Measurements from ENCODE around the gene HPS1. TPM values are rescaled to one million over a fixed set of nuclear protein-coding genes. Genes with fewer than 3 reads are reported as not detected.
A peak's percentile ranks its signal among the peaks of the same experiment; 100 is the strongest.

Gene HPS1
- total RNA-seq, 1 experiment from 2014 or later, result 19.1 TPM

GRCh38 chr10:98402931-98403718 is 43.6 kb downstream of the HPS1 start:
- H3K4me3 ChIP-seq (ENCODE audit: low read length), result peak overlapping the region; percentile 50; the same call in 1 of the 2 replicates
- no TSS peak for BruUV-seq (replicated peaks)
- intact Hi-C loops (cut with micrococcal nuclease), result loop anchor here (5.0 to 10.0 kb wide), 2 partner anchors 71 to 138 kb away; partner anchors contain the start of gene LOXL4
- no peaks in the 10 kb centered on the region for H3K9me2 ChIP-seq (replicated peaks; ENCODE audit: low read length)
- POLR2A ChIA-PET (ENCODE audit: unreplicated experiment), result no interaction called here
- TF ChIP-seq CTCF (conservative IDR thresholded peaks at IDR 0.05; ENCODE audit: low read depth, low read length) (no peak), EZH2phosphoT487 (IDR thresholded peaks at IDR 0.05; ENCODE audit: borderline replicate concordance, low read length) (no peak), EZH2 (IDR thresholded peaks at IDR 0.05; ENCODE audit: low read length, unreplicated experiment) (no peak)
- ATAC-seq (no peak), DNase-seq (no peak)
- H3F3A ChIP-seq (ENCODE audit: low read length, unreplicated experiment), result no peaks in the 10 kb centered on the region
- no peak overlapping the region for H2AFZ ChIP-seq (ENCODE audit: low read length)
- peaks cover 26% of the 10 kb centered on the region for H3K4me1 ChIP-seq (ENCODE audit: insufficient read depth, low read length)
- CTCF ChIA-PET, result no interaction called here
- H3K36me3 ChIP-seq (ENCODE audit: low read depth, low read length), result no peaks in the 10 kb centered on the region
- peak overlapping the region; percentile 53 for H3K9ac ChIP-seq (ENCODE audit: low read length)
- peak overlapping the region; percentile 72 for H3K4me2 ChIP-seq (ENCODE audit: low read length)
- H3K27me3 ChIP-seq (ENCODE audit: low read length), result no peaks in the 10 kb centered on the region
- no peaks in the 10 kb centered on the region for H4K20me1 ChIP-seq (ENCODE audit: low read length)
- H3K9me3 ChIP-seq (ENCODE audit: low read length), result no peaks in the 10 kb centered on the region
- no peaks in the 10 kb centered on the region for H3K79me2 ChIP-seq (ENCODE audit: low read length)
- H3K27ac ChIP-seq (ENCODE audit: low read length), result peak overlapping the region; percentile 97

- no peaks in the 10 kb centered on the region for H3K36me3 ChIP-seq (ENCODE audit: low read depth, low read length)
- no peak overlapping the region for H3K9ac ChIP-seq (ENCODE audit: low read length)
- no peaks in the 10 kb centered on the region for H3K79me2 ChIP-seq (ENCODE audit: low read length)
- no peaks in the 10 kb centered on the region for H3K27me3 ChIP-seq (ENCODE audit: low read length)
- H4K20me1 ChIP-seq (ENCODE audit: low read length), result no peaks in the 10 kb centered on the region
- CTCF ChIA-PET, result no interaction called here
- peaks cover 26% of the 10 kb centered on the region for H3K4me1 ChIP-seq (ENCODE audit: insufficient read depth, low read length)
- H3K9me2 ChIP-seq (replicated peaks; ENCODE audit: low read length), result no peaks in the 10 kb centered on the region
- POLR2A ChIA-PET (ENCODE audit: unreplicated experiment), result no interaction called here
- H3K9me3 ChIP-seq (ENCODE audit: low read length), result no peaks in the 10 kb centered on the region
- intact Hi-C loops (cut with micrococcal nuclease), result loop anchor here (5.0 to 10.0 kb wide), 2 partner anchors 70 to 138 kb away; partner anchors contain the start of gene LOXL4
- TF ChIP-seq EZH2phosphoT487 (IDR thresholded peaks at IDR 0.05; ENCODE audit: borderline replicate concordance, low read length), result no peak
- TF ChIP-seq EZH2 (IDR thresholded peaks at IDR 0.05; ENCODE audit: low read length, unreplicated experiment), result no peak
- H3K4me3 ChIP-seq (ENCODE audit: low read length), result no peak overlapping the region
- H2AFZ ChIP-seq (ENCODE audit: low read length), result no peak overlapping the region
- DNase-seq (no peak), ATAC-seq (no peak)
- no TSS peak for BruUV-seq (replicated peaks)
- H3K4me2 ChIP-seq (ENCODE audit: low read length), result no peak overlapping the region
- no peaks in the 10 kb centered on the region for H3F3A ChIP-seq (ENCODE audit: low read length, unreplicated experiment)
- H3K27ac ChIP-seq (ENCODE audit: low read length), result no peak overlapping the region
These were observed 44.3 kb downstream of the HPS1 start for GRCh38 chr10:98402478-98402877.

GRCh38 chr10:98400482-98400881 is 46.3 kb downstream of the HPS1 start:
- intact Hi-C loops (cut with micrococcal nuclease), result loop anchor here (5.0 to 10.0 kb wide), 2 partner anchors 68 to 136 kb away; partner anchors contain the start of gene LOXL4
- POLR2A ChIA-PET (ENCODE audit: unreplicated experiment), result no interaction called here

More at GRCh38 chr10:98400482-98400881, 46.3 kb downstream of the HPS1 start:
- DNase-seq (no peak), ATAC-seq (no peak)
- no peaks in the 10 kb centered on the region for H3K79me2 ChIP-seq (ENCODE audit: low read length)
- H3K4me2 ChIP-seq (ENCODE audit: low read length), result no peak overlapping the region
- no peaks in the 10 kb centered on the region for H3K36me3 ChIP-seq (ENCODE audit: low read depth, low read length)
- H2AFZ ChIP-seq (ENCODE audit: low read length), result no peak overlapping the region
- H3F3A ChIP-seq (ENCODE audit: low read length, unreplicated experiment), result no peaks in the 10 kb centered on the region
- no peaks in the 10 kb centered on the region for H3K9me3 ChIP-seq (ENCODE audit: low read length)
- BruUV-seq (replicated peaks), result no TSS peak
- no peaks in the 10 kb centered on the region for H3K9me2 ChIP-seq (replicated peaks; ENCODE audit: low read length)
- peaks cover 25% of the 10 kb centered on the region for H3K4me1 ChIP-seq (ENCODE audit: insufficient read depth, low read length)
- H3K4me3 ChIP-seq (ENCODE audit: low read length), result no peak overlapping the region
- no peak overlapping the region for H3K9ac ChIP-seq (ENCODE audit: low read length)
- CTCF ChIA-PET, result no interaction called here
- no peaks in the 10 kb centered on the region for H4K20me1 ChIP-seq (ENCODE audit: low read length)
- TF ChIP-seq EZH2phosphoT487 (IDR thresholded peaks at IDR 0.05; ENCODE audit: borderline replicate concordance, low read length) (no peak), EZH2 (IDR thresholded peaks at IDR 0.05; ENCODE audit: low read length, unreplicated experiment) (no peak), CTCF (conservative IDR thresholded peaks at IDR 0.05; ENCODE audit: low read depth, low read length) (no peak)
- no peak overlapping the region for H3K27ac ChIP-seq (ENCODE audit: low read length)
- no peaks in the 10 kb centered on the region for H3K27me3 ChIP-seq (ENCODE audit: low read length)
